Activated naive CD4-positive, alpha-beta T cell treated with anti-CD3 and anti-CD28 coated beads, Interleukin-2, amount 50 U/mL, for 24 hours (primary cell): ENCODE results near the gene GPC6.
A peak's percentile ranks its signal among the peaks of the same experiment; 100 is the strongest.

Experiments used
- H3K27ac Mint-ChIP-seq: one replicate; pipeline ENCODE4 v1.8.0; 2021; ENCODE audit warnings: mild to moderate bottlenecking, mixed read lengths
- H3K27me3 Mint-ChIP-seq: one replicate; pipeline ENCODE4 v1.8.0; 2021; ENCODE audit warnings: mixed read lengths
- H3K36me3 Mint-ChIP-seq: one replicate; pipeline ENCODE4 v1.8.0; 2021; ENCODE audit warnings: mixed read lengths
- H3K4me1 Mint-ChIP-seq: one replicate; pipeline ENCODE4 v1.8.0; 2021; ENCODE audit warnings: mixed read lengths
- H3K4me3 Mint-ChIP-seq: one replicate; pipeline ENCODE4 v1.8.0; 2021; ENCODE audit warnings: mild to moderate bottlenecking, mixed read lengths
- H3K9me3 Mint-ChIP-seq: one replicate; pipeline ENCODE4 v1.8.0; 2021; ENCODE audit warnings: mixed read lengths

GPC6 gene

GRCh38 chr13:94247890-94248289 is 1021.3 kb downstream of the GPC6 start:
- no peaks in the 10 kb centered on the region for H3K27me3 Mint-ChIP-seq
- no peak overlapping the region for H3K27ac Mint-ChIP-seq
- H3K4me3 Mint-ChIP-seq: no peak overlapping the region
- H3K4me1 Mint-ChIP-seq: peaks cover 9% of the 10 kb centered on the region
- H3K9me3 Mint-ChIP-seq: no peaks in the 10 kb centered on the region
- H3K36me3 Mint-ChIP-seq: peaks cover 1% of the 10 kb centered on the region

GRCh38 chr13:94248454-94249228 is 1022.0 kb downstream of the GPC6 start:
- Mint-ChIP-seq H3K4me3 (no peak overlapping the region), H3K27ac (no peak overlapping the region), H3K27me3 (no peaks in the 10 kb centered on the region), H3K4me1 (peaks cover 2% of the 10 kb centered on the region), H3K36me3 (peaks cover 1% of the 10 kb centered on the region), H3K9me3 (no peaks in the 10 kb centered on the region)

DNA sequence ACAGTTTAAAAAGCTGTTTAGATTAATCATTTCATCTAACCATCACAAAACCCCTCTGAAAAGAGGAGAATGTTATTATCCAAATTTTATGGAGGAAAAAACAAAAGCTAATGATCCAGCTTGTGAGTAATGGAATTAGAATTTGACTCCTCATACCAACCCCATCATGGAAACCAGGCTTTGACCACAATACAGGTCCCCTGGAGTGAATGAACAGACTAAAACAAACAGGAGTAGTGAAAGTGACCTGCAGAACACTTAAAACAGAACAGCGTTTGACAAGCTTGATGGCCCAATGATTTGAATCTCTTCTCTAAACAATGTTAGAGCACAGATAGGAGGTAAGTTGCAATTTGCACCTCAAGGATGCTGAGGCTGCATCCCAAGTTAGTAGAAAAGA is 1022.9 kb downstream of the GPC6 start:
- H3K27me3 Mint-ChIP-seq: no peaks in the 10 kb centered on the region
- no peaks in the 10 kb centered on the region for H3K9me3 Mint-ChIP-seq
- no peak overlapping the region for H3K4me3 Mint-ChIP-seq
- no peaks in the 10 kb centered on the region for H3K4me1 Mint-ChIP-seq
- peaks cover 1% of the 10 kb centered on the region for H3K36me3 Mint-ChIP-seq
- H3K27ac Mint-ChIP-seq: no peak overlapping the region

GRCh38 chr13:94251831-94252608 is 1025.4 kb downstream of the GPC6 start:
- peaks cover 7% of the 10 kb centered on the region for H3K4me1 Mint-ChIP-seq
- H3K27ac Mint-ChIP-seq: peak overlapping the region; percentile 33
- no peaks in the 10 kb centered on the region for H3K9me3 Mint-ChIP-seq
- no peak overlapping the region for H3K4me3 Mint-ChIP-seq
- H3K27me3 Mint-ChIP-seq: no peaks in the 10 kb centered on the region
- H3K36me3 Mint-ChIP-seq: peaks cover 1% of the 10 kb centered on the region

- H3K4me3 Mint-ChIP-seq: no peak overlapping the region
- H3K9me3 Mint-ChIP-seq: no peaks in the 10 kb centered on the region
- H3K4me1 Mint-ChIP-seq: peaks cover 11% of the 10 kb centered on the region
- no peak overlapping the region for H3K27ac Mint-ChIP-seq
- no peaks in the 10 kb centered on the region for H3K27me3 Mint-ChIP-seq
- H3K36me3 Mint-ChIP-seq: peaks cover 1% of the 10 kb centered on the region
Observed at GRCh38 chr13:94254737-94255136, 1028.1 kb downstream of the GPC6 start.

DNA sequence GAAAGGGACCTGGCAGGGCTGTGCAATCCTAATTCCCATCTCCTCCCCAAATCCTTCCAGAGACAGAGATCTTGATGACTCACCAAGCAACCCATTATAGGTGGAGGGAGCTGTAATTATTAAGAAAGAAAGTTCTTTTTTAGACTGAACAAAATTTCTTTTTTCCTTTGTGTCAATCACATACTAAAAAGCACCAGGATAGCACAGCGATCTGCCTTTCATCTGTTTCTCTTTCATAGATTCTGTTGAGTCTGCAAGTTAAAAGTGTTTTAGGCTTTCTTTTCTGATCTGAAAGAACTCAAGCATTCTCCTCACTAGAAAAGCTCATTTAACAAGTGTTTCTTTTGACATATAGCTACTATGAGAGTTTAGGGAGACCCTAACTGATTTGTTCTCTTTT is 1030.1 kb downstream of the GPC6 start:
- peaks cover 12% of the 10 kb centered on the region for H3K4me1 Mint-ChIP-seq
- H3K27me3 Mint-ChIP-seq: no peaks in the 10 kb centered on the region
- no peaks in the 10 kb centered on the region for H3K9me3 Mint-ChIP-seq
- H3K27ac Mint-ChIP-seq: no peak overlapping the region
- H3K4me3 Mint-ChIP-seq: no peak overlapping the region
- H3K36me3 Mint-ChIP-seq: peaks cover 2% of the 10 kb centered on the region

- Mint-ChIP-seq H3K27ac (no peak overlapping the region), H3K4me1 (peaks cover 16% of the 10 kb centered on the region), H3K4me3 (no peak overlapping the region), H3K36me3 (peaks cover 2% of the 10 kb centered on the region), H3K27me3 (no peaks in the 10 kb centered on the region), H3K9me3 (no peaks in the 10 kb centered on the region)
Observed at GRCh38 chr13:94259984-94260383, 1033.4 kb downstream of the GPC6 start.

DNA sequence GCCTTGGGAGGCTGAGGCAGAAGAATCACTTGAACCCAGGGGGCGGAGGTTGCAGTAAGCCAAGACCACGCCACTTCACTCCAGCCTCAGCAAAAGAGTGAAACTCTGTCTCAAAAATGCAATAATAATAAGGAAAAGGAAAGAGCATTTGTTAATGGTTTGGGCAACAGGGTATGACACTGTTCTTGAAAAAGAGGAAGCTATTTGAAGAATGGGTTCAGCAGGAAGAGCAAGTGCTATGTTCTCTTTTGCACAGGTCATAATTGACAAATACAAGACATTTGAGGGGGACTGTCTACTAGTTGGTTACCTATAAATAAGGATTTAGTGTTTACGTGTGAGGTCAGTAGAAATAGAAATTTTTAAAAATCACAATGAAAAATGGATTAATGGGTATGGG is 1034.6 kb downstream of the GPC6 start:
- H3K36me3 Mint-ChIP-seq: peaks cover 2% of the 10 kb centered on the region
- H3K27ac Mint-ChIP-seq: no peak overlapping the region
- no peaks in the 10 kb centered on the region for H3K9me3 Mint-ChIP-seq

GRCh38 chr13:94263038-94263437 is 1036.4 kb downstream of the GPC6 start:
- Mint-ChIP-seq H3K4me1 (peaks cover 5% of the 10 kb centered on the region), H3K27me3 (no peaks in the 10 kb centered on the region), H3K4me3 (no peak overlapping the region), H3K27ac (no peak overlapping the region), H3K36me3 (peaks cover 2% of the 10 kb centered on the region), H3K9me3 (no peaks in the 10 kb centered on the region)

More for the DNA sequence above, 1034.6 kb downstream of the GPC6 start:
- peaks cover 13% of the 10 kb centered on the region for H3K4me1 Mint-ChIP-seq
- H3K4me3 Mint-ChIP-seq: no peak overlapping the region
- H3K27me3 Mint-ChIP-seq: no peaks in the 10 kb centered on the region

- Mint-ChIP-seq H3K9me3 (no peaks in the 10 kb centered on the region), H3K27me3 (no peaks in the 10 kb centered on the region), H3K36me3 (no peaks in the 10 kb centered on the region), H3K4me1 (peaks cover 4% of the 10 kb centered on the region), H3K4me3 (no peak overlapping the region), H3K27ac (no peak overlapping the region)
Observed at GRCh38 chr13:94267581-94268366, 1041.2 kb downstream of the GPC6 start.

DNA sequence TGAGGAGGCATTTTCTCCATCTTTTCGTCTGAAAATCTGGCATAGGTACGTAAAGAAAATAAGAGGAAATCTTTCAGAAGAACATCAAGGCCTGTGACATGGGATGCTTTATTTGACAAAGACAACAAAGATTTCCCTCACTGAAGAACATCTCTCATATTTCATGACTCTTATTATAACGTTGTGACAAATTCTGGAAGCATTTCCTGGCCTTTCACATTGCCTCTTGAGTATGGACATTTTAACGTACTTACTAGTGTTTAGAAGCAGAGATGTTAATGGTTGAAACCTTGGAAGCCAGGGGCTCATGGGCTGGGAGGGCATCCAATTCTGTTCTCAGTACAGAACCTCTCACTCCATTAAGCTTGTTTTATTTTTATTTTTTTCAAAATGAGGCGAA is 1042.1 kb downstream of the GPC6 start:
- Mint-ChIP-seq H3K4me3 (no peak overlapping the region), H3K9me3 (no peaks in the 10 kb centered on the region), H3K4me1 (peaks cover 4% of the 10 kb centered on the region), H3K27ac (no peak overlapping the region), H3K27me3 (no peaks in the 10 kb centered on the region), H3K36me3 (no peaks in the 10 kb centered on the region)

DNA sequence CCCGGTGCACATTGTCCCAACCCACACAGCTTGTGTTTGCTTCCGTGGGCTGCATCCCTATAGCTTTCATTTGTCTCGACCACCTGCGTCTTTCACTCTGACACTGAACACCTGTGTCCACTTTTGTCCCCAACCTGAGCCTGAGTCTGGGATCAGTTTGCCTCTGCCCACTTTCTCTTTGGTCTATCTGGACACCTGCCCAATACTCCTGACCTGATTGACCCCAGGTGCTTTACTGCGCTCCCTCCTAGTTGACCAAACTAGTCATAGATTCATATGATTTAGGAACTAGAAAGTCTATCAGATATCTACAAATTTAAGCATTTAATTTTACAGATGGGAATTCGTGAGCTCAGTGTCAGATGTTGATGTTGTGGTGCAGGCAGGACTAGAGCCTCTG is 1043.0 kb downstream of the GPC6 start:
- Mint-ChIP-seq H3K9me3 (no peaks in the 10 kb centered on the region), H3K27me3 (no peaks in the 10 kb centered on the region), H3K36me3 (no peaks in the 10 kb centered on the region)

GRCh38 chr13:94270556-94270955 is 1043.9 kb downstream of the GPC6 start:
- Mint-ChIP-seq H3K27me3 (no peaks in the 10 kb centered on the region), H3K4me1 (peaks cover 4% of the 10 kb centered on the region), H3K27ac (no peak overlapping the region)

More for the DNA sequence above, 1043.0 kb downstream of the GPC6 start:
- no peak overlapping the region for H3K27ac Mint-ChIP-seq
- no peak overlapping the region for H3K4me3 Mint-ChIP-seq
- H3K4me1 Mint-ChIP-seq: peaks cover 4% of the 10 kb centered on the region

GRCh38 chr13:94272038-94272437 is 1045.4 kb downstream of the GPC6 start:
- peaks cover 4% of the 10 kb centered on the region for H3K4me1 Mint-ChIP-seq
- H3K4me3 Mint-ChIP-seq: no peak overlapping the region
- H3K27me3 Mint-ChIP-seq: no peaks in the 10 kb centered on the region
- peaks cover 3% of the 10 kb centered on the region for H3K36me3 Mint-ChIP-seq
- no peak overlapping the region for H3K27ac Mint-ChIP-seq
- peaks cover 4% of the 10 kb centered on the region for H3K9me3 Mint-ChIP-seq

More at GRCh38 chr13:94270556-94270955, 1043.9 kb downstream of the GPC6 start:
- no peaks in the 10 kb centered on the region for H3K9me3 Mint-ChIP-seq
- H3K4me3 Mint-ChIP-seq: no peak overlapping the region
- H3K36me3 Mint-ChIP-seq: peaks cover 3% of the 10 kb centered on the region

DNA sequence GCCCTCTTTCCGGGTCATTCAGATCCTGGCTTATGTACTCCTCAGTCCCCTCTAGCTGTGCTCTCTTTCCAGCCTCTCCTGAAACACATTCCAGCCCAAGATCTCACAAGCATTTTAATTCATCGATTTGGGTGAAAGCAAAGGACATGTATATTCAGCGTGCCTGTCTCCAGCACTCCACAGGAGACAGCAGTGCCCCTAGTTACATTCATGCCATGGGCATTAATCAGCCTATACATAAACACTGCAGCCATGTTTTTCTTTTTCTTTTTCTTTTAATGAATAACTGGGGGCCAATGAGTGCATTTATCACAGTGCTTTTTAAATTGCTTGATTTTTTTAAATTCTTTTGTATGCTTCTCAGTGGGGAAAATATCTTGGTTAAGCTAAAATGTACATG is 1053.7 kb downstream of the GPC6 start:
- peaks cover 3% of the 10 kb centered on the region for H3K36me3 Mint-ChIP-seq
- H3K27me3 Mint-ChIP-seq: peaks cover 3% of the 10 kb centered on the region
- H3K27ac Mint-ChIP-seq: no peak overlapping the region
- H3K4me3 Mint-ChIP-seq: no peak overlapping the region
- no peaks in the 10 kb centered on the region for H3K4me1 Mint-ChIP-seq
- H3K9me3 Mint-ChIP-seq: peaks cover 12% of the 10 kb centered on the region
